Stimulated activated CD8-positive, alpha-beta memory T cell treated with anti-CD3 and anti-CD28 coated beads, Interleukin-7, amount 100 ng/mL, for 4 hours (primary cell): ENCODE data around the gene RAET1L.
"Not testable (repeated sequence)": the region's sequence is repeated elsewhere in the genome, so short reads cannot be mapped to it uniquely, and the experiment has no call there.

Experiments
- DNase-seq, 2 donors: peaks; one replicate each; pipeline ENCODE4 v3.0.0-alpha.2; 2020; ENCODE audit warnings: low read depth in 2 of 2

The RAET1L gene

DNA sequence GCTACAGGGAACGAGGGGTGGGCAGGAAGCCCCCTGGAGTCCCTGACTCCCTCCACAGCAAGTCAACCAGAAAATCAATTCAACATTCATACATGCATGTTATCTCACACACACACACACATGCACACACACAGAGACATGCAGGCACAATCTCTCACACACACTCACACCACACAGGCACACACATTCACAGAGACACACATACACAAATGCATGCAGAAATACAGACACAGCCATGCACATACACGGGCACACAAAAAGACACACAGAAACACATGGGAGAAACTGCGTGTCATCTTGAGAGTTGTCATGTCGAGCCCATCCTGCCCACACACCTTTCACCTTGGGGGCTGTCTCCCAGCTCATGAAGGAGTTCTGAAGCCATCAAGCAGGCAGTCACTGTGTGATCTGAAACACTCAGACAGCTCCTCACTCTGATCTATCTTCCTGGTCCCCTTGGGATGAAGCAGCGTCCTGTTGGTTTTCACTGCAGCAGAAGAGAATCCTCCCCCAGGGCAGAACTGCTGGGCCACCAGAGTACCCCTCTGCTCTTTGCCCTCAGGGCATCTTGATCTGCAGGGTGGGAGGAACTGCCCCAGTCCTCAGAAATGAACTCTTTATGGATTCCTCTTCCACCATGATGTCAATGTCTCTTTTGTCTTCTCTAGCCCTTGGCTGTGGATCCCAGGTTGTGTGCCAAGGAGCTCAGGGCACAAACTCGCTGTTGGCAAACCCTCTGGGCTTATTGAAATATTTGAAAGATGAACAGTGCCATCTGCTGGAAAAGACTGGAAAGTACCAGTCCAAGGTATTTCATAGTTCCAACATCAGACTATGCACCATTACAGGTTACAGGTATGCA, 8.8 kb downstream of the RAET1L start:
- no peak for DNase-seq

DNA sequence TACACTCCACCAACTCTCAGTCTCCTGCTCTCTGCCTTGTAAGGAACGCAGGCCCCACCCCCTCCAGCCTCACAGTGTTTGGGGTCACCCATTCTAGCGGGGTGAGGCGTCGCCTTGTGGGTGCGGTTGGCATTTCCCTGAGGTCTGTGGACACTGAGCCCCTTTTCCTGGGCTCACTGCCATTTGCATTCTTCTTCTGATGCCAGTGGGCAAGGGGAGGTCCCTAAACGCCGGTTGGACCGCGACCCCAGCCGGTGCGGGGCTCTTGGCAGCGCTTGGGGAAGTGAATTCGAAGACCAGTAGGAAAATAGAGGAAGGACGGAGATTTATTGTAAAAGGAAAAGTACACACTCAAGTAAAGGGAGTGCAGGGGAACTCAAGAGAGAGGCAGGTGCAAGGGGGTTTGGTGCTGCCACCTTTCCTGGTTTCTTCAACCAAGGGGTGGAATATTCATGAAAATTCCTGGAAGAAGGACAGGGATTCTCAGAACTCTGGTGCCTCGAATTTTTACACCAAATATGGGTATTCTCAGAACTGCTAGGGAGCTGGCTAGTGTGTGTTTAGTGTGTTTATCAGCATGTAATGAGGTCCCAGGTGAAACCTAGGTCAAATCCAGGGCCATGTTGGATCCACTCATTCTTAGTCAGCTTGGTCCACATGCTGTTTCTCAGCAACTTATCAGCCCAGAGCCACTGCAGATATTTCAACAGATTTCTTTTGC, 9.9 kb downstream of the RAET1L start:
- not testable (repeated sequence) for DNase-seq

DNA sequence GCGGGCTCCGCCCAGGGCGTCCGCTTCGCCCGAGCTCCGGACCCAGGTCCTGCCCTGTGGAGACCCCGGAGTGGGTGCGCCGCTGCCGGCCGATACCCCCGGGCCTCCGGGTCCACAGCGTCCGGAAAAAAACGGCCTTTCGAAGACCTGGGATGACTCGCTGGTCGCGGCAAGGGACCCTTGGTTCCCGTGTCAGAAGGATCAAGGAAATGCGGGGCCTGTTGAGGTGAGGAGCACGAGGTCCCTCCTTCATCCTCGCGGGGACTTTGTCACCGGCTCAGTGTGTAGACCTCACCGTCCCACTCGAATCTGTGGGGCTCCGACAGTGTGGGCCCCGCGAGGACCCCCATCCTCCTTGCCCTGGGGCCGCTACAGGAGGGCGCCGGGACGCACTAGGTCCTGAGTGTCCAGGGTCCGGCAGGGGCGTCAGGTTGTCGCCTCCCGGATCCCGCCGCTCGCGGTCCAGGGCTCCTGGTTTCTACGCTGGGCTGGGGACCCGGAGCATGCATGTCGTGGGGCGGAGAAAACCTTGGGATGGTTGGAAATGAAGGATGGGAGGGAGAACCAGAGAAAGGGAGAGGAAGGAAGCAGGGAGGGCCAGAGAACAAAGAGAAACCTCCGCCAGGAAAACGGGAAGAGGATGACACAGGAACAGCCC, 10.6 kb downstream of the RAET1L start:
- not testable (repeated sequence) for DNase-seq

DNA sequence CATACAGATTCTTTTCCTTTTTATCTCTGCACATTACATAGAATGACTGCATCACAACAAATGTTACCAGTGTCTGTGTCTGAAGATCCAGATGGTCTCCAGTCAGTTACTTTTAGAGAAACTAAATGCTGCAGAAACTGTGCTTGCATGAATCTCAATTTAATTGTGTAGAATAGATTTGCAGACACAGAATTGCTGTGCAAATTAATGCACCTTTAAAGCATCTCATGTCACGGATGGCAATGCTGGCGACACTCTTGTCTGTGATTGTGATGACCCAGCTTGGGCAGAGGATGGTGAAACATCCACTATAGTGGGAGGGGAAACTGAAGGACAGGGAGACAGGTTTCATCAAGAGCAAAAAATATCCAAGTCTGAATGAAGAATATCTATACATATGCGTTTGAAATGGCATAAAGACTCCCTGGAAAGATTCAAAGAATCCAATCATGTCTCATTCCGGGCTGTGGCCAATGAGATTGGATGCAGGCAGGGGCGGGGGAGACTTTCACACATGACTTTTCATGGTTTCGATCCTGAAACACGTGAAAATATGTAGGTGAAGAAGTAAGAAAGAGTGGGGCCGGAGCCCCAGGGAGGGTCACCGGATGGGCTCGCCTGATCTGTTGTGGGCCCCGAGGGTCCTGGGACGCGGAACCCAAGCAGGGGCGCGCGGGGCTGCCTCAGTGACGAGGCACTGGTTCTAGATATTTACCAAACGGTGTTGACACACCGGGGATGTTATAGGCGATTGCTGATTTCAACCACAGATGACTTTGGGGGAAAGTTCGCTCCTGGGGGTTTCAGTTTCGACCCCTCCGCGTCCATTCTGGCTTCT, 11.3 kb downstream of the RAET1L start:
- not testable (repeated sequence) for DNase-seq

DNA sequence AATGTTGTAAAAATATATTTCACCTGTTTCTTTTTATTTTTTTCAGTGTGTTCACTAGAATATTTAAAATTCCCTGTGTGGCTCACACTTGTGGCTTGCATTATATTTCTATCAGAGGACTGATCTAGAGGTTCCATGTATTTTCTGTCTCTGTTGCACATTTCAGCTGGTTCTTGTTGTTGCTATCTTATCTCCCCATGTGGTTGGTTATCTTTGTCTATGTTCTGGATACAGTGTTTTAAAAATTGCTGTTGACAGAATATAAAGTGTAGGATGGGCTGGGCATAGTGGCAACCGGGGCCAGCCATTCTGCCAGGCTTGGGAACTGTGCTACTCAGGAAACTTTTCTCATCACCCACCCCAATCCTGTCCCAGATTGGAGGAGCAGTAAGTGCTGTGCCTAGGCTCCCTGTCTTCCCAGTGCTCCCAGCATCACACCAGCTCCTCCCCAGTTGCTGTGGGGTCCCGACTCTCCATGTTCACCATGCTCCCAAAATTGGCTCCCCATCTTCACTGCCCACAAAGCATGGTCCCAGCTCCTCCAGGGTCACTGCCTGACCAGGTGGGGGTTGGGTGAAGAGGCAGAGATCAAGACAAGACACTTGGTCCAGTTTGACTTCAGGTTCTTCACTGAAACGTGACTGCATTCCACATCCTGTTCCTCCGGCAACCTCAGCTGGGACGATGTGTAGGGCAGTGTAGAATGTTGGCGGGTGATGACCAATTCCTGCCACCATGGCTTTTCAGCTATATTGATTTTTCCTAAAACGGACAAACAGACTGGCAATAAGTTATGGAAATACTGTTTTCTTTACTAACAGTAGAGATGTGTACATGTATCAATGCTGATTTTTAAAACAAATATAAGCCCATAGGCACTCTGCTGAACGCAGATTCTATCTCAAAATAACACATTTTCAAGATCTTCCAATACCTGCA, 12.2 kb downstream of the RAET1L start:
- not testable (repeated sequence) for DNase-seq

DNA sequence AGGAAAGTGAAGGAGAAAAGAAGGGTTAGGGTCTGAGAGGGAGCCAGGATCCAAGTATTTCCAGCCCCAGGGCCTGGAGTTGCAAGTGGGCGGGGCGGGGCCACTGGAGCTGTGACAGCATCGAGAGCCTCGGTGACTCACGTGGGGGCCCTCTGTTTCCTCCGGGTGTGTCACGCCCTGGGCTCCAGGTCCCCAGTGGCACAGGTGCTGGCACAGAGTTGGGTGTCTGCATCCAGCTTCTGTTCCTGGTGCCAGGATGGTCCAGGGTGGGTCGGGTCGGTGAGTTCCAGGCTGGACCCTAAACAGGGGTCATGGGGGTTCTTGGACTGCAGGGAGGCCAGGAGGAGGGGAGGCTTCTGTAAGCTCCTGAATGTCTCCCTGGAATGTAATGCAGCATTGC, 16.7 kb downstream of the RAET1L start:
- DNase-seq, result no peak

DNA sequence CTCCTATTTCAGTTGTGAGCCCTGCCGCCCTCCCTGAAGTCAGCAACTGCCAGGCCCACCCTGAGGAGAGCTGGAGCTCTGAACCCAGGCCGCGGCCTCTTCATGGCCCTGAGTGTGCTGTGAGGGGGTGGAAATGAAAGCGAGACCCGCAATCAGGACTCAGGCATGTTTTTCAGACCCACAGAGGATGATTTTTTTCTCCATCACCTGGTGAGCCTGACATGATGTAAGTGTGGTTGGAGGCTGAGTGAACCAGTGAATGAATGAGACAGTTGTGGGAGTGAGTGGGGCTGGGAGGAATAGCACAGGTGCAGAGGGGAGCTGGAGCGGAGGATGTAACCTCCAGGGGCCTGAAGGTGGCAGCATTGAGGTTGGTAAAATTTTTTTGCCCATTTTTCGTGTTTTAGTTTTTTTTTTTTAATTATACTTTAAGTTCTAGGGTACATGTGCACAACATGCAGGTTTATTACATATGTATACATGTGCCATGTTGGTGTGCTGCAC, 18.3 kb downstream of the RAET1L start:
- DNase-seq, result no peak

DNA sequence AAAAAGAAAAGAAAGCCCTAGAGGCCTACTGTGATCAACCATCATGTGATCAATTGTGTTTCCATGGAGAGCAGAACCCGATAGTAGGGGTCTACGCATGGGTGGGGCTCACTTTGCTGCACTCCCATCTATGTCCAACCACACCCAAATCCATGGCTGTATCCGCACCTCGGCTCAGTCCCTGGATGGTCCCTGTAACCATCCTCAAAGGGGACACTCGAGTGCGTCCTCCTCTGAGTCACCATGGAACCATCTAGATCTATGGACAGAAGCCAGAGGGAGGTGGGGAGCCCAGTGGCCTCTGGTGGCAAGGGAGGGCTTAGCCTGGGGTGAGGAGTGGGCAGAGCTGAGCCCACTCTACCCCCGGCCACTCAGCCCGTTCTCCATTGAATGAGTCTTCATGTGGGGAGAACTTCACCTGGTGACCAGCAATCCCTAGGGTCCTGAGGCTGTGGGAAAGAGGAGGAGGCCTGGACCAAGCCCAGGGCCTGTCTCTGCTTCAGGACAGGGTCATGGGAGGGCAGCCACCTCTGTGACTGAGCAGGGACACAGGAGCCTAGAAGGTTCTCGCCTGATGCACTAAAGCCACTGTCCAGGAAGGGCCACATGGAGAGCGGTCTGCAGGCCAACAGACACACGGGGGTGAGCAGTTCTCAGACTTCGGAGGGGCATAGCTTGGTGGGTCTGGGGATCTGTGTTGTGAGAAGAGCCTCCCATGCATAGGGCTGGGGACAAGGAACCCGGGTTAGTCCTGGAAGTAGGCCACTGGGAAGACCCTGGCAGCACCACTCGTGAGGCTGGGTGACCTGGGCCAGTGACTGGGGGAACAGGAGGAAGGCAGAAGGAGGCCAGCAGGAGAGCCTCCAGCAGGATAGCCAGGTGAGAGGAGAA, 19.3 kb downstream of the RAET1L start:
- no peak for DNase-seq

DNA sequence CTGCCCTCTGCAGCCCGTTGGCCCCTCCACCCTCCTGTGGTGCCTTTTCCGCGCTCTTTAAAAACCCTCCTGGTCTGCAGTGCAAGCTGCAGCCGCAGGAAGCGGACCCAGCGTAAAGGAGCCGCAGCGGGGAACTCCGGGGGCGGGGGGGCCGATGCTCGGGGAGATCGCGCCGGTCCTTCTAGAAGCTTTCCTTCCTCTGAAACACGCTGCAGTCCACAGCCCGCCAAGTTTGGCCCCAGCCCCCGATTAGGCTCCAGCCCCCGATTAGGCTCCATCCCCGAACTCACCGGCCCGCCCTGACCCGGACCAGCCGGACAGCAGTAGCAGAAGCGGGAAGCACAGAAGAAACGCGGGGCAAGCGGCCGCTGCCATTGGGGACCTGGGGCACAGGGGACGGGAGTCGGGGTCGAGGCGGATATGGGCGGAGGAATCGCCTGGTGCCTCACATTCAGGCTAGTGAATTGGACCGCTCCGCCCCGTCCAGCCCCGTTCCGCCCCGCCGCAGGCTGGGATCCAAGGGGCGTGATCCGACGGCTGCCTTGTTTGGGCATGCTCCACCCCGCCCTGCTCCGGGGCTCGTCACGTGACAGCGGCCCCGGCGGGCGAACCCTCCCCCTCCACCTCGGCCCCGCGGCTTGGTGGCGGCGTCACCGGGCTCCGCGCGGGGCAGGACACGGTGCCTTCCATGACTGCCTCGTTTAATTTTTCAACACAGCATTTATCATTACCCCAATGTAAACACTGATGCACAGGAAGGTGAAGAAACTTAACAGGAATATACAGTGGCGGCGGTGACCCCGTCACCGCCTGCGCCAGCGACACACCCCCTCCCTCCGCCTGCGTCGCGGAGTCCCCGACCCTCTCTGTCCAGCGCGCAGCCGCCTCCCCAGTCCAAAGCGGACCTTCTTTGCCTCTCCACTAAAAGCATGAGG, 20.3 kb downstream of the RAET1L start:
- peak; percentile 75 to 86 for DNase-seq

DNA sequence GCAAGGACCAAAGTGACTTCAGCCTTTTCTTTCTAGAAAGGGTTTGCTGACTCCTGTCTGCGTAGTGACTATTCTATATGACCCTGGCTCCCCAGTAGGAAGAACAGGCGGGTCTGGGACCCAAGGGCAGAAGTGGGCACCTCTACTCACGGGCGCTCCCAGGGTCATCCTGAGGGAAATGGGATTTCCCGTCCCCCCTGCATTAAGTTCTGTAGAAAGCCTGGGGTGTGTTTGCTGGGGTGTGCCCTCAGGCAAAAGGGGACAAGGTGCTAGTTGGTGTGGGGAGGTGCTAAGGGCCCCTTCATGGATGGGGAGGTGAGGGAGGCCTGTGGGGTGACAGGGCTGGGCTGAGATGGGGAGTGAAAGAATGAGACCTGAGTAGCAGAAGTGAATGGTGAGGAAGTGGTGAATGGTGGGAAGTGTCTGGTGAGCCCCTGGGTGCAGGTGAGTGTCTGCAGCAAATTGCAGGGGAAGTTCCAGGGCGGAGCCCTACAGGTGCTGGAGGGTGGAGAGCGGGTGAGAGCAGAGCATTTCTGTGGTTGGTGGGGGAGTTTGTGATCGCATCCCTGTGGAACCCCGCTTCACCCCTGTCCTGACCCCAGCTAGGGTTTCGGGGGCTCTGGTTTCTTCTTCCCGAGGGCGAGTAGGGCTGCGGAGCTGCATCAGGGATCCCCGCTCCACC, 21.1 kb downstream of the RAET1L start:
- DNase-seq, result no peak

DNA sequence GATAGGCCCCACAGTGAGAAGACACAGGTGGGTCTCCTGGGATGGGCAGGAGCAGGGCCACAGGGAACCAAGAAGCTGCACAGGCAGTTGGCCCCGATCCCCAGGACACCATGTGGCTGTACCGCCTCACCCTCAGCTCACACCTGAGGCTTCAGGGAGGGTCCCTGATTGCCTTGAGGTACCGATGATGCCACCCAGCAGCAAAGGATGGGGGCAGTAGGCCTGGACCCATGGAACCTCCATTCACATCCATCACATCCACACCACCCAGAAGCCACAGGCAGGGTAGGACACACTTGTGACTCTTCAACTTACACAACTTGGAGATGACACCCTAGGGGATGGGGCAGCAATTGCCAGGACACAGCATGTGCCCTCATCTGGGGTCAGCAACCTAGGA, 21.7 kb downstream of the RAET1L start:
- not testable (repeated sequence) for DNase-seq

DNA sequence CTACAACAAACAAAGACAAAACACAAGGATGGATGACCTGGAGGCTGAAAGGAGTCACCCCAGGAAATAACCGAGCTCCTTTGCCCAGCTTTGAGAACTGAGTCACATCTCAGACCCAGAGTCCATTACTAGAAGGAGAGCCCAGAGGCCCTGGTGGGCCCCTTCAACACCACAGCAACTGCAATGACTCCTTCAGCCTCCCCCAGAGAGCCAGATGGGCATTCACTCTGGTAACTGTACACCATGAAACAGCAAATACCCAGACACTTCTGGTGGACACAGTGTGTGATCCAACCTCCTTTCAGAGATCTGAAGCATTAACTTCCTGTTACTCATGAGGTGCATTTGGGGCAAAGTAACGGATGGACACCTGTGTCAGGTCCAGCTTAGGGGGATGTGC, 22.6 kb downstream of the RAET1L start:
- DNase-seq, result no peak

DNA sequence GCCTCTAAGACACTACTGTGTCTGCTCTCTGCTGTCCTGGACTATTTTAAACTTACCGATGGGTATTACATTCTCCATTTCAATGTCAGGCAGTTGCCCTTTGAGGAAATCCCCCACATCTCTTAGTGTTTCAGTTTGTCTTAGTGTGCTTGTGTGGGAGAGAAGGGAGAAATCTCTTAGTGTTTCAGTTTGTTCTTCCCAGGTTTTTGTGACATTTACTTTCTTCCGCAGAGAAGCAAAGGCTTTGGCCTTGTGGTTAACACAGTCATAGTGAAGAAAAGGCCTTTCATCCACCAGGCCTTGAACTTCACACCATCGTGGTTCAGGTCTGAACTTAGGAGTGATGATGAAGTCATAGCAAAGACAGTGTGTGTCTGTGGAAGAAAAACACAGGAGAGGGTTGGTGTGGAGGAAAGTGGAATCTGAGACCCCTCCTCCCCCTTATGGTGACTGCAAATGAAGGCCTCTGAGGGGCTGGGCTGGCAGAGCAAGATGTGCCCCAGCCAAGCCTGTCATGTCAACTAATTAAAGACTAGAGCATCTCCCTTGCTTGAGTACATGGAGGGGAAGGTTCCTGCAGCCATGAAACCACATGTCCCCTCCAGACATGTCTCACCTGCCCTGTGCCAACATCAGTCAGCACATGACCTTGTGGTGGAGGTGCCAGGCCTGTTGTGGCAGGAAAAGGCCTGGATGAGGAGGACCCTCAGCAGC, 23.9 kb downstream of the RAET1L start:
- no peak for DNase-seq

DNA sequence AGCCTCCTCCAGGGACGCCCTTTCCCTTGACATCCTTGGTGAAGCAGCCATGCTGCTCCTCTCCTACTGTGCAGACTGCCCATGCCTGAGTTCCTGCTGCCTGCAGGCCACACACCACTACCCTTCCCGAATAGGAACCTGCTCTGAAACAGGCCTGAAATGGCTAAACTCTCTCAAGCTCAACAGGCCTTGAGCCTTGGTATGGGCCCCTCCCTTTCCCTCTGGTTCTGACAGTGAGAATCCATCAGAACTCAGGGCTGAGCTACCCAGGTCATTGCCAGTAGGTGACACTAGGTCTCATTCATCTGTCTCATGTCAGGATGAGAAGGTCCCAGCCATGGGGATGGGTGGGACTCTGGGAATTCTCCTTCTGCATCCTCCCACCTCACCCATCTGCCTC, 25.7 kb downstream of the RAET1L start:
- DNase-seq, result no peak

DNA sequence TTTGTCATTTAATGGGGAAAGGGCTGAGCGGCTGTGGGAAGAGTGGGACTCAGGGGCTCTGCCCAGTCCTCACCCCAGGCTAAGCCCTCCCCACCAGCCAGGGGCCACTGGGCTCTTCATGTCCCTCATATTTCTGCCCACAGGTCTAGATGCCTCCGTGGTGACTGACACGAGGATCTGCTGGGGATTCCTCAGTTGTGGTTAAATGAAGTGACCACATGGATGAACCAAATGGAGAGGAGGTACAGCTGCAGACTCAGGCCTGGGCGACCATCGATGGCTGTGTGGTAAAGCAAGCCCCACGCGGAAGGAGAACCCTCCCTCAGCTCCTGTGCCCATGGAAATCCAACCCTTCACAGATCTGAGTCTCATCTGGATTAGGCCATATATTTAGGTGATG, 29.4 kb downstream of the RAET1L start:
- no peak for DNase-seq

DNA sequence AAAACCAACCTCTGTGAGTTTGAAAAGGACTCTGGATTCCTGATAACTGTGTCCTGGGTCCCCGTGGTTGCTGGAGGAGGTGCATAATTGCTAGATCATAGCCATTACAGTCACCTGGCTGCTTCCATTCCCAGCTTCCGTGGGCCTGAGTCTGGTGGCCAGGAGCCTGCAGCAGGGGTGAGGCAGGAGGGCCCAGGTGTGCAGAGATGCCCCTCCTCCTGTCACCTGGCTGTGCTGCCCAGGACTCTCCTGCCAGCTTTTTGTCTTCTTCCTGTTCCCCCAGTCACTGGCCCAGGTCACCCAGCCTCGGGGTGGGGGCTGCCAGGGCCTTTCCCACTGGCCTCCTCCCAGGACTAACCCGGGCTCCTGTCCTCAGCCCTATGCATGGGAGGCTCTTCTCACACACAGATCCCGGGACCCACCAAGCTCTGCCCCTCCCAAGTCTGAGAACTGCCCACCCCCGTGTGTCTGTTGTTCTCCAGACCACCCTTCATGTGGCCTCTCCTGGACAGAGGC, 30.0 kb downstream of the RAET1L start:
- no peak for DNase-seq

DNA sequence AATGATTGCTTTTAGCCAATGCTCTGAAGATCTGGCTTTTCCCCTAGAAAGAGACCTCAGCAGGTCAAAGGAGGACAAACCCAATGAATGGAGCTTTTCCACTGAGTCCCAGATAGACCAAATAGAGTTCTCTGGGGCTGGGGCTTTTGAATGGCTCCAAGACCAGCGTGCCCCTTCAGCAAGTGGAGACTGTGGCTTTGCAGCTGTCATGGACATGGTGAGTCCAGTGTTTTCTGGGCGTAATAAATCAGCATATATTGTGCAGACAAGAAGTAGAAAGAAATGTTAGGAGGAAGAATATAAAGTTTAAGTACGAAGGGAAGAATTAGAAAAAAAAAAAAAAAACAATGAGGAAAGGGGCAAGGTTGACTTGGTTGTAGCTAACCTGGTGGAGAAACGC, 33.5 kb downstream of the RAET1L start:
- no peak for DNase-seq
